Activated T-helper 1 cell treated with anti-CD3 and anti-CD28 coated beads, Interleukin-2, amount 50 U/mL, for 16 hours (primary cell): ENCODE results near the gene SOX18.

Source experiments
- DNase-seq, 2 donors: peaks; one replicate each; pipeline ENCODE4 v3.0.0-alpha.2; 2020; ENCODE audit warnings: low read depth in 1 of 2, low spot score in 1 of 2

Gene SOX18

DNA sequence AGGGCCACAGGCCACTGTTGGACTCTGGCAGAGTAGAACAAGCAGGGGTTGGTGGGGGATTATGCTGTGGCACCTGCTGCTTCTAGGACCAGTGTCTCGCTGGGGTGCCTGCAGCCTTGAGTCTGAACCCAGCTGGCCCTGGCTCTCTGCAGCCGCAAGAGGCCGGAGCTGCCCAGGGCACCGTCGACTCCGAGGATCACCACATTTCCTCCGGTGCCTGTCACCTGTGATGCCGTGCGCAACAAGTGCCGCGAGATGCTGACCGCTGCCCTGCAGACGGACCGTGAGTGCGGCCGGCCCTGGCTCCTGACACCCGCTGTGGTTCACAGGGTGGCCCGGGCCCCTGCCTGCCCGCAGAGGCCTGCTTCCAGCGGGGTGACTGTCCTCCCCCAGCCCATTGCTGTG, 19.8 kb upstream of the SOX18 start:
- no peak for DNase-seq

GRCh38 chr20:64068386-64069208, 19.2 kb upstream of the SOX18 start:
- no peak for DNase-seq

DNA sequence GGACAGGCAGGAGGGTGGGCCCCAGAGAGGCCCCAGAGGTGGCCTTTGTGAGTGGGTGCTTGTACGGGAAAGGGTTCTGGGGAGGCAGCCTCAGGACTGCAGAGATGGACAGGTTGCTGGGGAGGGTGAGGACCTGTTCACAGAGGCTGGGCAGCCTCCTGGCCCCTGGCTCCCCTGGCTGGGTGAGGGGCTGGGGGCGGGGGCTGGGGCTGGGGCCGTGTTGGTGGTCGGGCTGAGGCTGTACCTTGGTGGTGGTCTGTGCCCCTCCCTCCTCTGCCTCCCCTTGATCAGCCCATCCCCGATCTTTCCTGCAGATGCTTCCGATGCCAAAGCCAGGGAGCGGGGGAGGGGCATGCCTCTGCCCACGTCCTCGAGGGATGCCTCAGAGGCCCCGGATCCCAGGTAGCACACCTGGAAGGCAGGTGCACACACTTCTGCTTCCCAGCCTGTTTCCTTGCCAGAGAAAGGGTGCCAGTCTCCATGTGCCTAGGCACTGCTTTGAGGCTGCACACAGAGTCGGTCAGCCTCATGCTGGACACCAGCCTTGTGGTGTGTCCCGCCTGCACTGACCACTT, 18.4 kb upstream of the SOX18 start:
- DNase-seq = no peak

DNA sequence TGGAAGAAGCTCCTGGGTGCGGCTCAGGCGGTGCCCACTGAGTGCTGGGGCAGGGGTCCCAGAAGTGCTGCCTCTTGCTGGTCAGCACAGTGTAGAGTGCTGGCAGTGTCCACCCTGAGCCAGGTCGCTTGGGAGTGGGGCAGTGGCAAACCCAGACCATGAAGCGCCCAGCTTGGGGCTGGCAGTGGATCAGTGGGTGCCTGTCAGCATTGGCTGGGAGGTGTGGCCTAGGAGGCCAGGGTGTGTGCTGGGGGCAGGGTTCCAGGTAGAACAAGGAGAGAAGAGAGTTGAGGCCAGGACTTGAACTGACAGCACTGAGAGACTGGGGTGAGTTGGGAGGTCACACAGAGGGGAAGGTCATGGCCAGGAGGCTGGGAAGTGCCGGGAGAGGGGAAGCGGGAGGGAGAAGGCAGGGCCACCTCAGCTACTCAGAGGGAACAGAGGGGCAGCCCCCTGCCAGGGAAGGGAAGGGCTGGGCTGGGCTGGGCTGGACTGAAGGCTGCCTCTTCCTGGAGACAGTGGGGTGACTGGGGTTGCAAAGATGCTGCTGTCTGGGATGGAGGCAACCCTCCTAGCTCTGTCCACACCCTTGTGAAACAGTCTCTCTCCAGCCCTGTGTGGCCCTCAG, 17.7 kb upstream of the SOX18 start:
- DNase-seq = no peak

DNA sequence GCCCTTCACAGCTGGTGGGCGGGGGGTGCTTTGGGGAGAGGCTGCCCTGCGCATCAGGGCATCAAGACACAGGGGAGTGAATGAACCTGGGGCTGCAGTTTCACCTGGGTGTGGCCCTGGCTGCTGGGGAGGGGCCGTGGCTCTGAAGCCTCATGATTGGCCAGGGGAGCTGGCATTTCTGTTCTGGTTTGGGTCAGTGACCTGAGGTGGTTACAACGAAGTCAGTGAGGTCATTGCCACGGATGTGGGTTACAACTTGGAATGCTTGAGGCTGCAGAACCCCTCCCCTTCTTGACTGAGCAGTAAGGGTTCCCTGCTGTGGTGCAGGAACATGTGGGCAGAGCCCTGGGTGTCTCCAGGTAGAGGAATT, 16.5 kb upstream of the SOX18 start:
- DNase-seq = no peak

GRCh38 chr20:64065062-64065973, 15.9 kb upstream of the SOX18 start:
- DNase-seq = no peak

- DNase-seq = no peak
These were observed 14.8 kb upstream of the SOX18 start for GRCh38 chr20:64064145-64064698.

- no peak for DNase-seq
These were observed 14.1 kb upstream of the SOX18 start for GRCh38 chr20:64063389-64064144.

- peak; percentile 89 for DNase-seq
These were observed 13.4 kb upstream of the SOX18 start, which contains the start of gene TCEA2 for GRCh38 chr20:64062596-64063388. TSS of gene TCEA2 (plus strand) at chr20:64063198. CDS start at chr20:64063313, 115 bp downstream.

GRCh38 chr20:64062276-64062595, 12.8 kb upstream of the SOX18 start:
- DNase-seq = no peak

- DNase-seq = no peak
These were observed 9.1 kb upstream of the SOX18 start for GRCh38 chr20:64058536-64058935.

DNA sequence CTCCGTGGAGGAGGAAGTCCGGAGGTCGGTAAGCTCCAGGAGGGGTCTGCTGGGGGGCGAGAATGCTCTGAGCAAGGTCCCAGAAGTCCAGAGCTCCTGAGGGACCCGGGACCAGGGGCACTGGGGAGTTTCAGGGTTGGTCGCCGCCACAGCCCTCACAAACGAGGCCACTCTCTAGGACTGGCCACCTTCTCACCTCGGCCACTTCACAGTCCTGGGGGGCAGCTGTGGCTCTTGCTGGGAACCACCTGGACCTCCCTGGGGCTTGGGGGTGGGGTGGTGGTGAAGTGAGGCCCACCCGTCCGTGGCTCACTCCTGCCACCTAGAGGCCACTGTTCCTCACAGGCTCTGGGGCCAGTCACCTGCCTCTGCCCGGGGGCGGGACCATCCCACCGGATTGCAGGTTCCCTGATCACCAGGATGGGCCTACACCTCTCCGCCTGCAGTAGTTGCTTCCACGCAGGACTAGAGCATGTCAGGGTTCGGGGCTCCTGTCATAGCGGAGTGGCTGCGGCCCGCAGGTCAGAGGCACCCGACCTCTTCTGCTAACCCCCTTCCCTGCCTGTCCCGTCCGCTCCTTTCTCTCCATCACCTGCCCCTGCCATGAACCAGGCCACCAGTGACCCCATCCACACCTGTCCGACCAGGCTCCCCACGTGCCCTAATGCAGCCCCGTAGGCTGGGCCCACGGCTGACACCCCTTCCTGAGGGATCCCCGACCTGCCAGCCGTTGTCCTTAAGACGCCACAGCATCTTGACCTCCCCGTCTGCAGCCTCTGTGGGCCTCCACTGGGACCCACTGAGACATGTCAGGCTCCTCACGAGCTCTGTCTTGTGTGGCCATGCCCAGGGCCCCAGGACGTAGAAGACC, 8.4 kb upstream of the SOX18 start:
- peak; percentile 66 to 67 for DNase-seq

DNA sequence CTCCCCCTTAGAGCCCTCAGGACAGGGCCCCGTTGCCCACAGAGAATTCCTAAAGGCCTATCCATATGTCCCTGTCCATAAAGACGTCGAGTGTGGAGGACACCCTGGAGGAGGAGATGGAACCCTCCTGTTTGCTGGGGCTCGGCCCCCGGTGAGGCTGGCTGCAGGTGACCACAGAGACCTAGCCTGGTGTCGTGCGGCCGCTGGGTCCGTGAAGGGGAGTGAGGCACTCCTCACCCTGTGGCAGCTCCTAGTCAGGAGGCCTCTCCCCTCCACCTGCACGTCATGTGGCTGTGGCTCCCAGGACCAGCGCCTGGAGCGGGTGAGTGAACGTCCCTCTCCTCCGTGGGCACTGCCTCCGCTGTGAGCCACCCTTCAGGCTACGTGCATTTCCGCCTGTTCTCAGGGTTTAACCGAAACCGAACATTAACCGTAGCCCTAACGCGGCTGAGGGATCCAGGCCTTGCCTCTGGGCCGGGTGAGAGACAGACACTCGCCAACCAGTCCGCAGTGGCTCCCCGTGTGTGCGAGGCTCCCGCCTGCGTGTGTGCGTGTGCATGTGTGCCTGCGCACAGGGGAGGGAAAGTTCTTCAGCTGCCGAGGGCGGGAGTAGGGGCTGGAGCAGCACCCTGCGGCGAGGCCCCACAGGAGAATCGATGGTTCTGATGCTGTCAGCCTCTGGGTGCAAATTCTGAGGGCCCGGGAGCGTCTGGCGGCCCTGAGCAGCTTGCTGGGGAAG, 7.6 kb upstream of the SOX18 start:
- no peak for DNase-seq

- DNase-seq = no peak
These were observed 7.1 kb upstream of the SOX18 start for GRCh38 chr20:64056639-64056888.

DNA sequence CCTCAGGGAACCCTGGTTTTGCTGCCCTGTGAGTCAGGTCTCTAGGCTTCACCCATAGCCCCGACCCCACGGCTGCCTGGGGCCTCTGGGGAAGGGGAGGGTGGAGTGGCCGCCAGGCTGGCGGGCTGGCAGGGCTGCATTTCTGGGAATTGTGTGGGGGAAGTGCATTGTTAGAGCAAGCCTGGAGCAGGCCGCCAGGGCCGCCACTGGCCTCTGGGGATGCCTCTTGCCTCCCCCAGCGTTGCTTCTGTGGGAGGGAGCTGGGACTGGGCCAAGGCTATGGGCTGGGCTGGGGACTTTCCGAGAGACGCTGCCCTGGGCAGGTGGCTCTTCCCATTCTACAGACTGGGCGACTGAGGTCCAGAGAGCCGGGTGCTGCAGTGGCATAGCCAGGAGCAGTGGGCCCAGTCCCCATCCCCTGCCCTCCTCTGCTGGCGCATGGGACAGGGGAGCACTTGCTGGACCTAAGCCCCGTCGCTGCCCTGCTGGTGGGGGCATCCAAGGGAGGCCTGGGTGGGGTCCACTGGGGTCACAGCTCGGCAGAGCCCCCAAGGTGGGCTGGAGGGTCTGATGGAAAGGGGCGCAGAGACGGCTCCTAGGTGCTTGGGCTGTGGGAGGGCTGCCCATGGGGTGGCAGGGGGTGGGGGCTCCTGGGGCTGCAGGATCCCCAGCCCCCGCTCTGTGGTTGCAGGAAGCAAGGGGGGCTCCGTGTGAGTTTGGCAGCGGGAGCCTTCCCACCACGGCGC, 6.6 kb upstream of the SOX18 start:
- no peak for DNase-seq

DNA sequence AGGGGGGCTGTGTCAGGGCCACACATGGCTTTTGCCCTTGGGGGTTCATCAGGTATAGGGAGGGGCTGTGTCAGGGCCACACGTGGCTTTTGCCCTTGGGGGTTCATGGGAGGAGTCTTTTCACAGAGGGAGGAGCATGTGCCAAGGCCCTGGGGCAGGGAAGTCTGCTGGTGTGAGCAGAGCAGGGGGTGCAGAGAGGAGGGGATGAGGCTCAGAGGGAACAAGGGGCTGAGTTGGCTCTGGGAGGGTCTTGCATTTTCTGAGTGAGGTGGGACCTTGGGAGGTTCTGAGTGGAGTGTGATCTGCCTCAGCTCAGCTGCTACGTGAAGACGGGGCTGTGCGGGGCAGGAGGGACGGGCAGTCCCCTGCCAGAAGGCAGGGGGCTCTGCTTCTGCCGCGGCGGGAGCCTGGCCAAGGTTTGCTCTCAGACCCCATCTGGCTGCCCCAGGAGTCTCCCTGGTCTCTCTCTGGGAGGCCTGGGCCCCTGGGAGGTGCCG, 6.0 kb upstream of the SOX18 start:
- no peak for DNase-seq
